HG02973 (cell line): ENCODE measurements around the gene KRT17.
"Not testable (repeated sequence)": the region's sequence is repeated elsewhere in the genome, so short reads cannot be mapped to it uniquely, and the experiment has no call there.

Experiments
- ATAC-seq: cut with Tn5 transposase; IDR thresholded peaks from one replicate; pipeline ENCODE4 v1.9.1; 2021; ENCODE audit warnings: moderate library complexity; ENCODE audit not compliant: unreplicated experiment

The KRT17 gene

GRCh38 chr17:41600318-41600717, 24.1 kb downstream of the KRT17 start:
- ATAC-seq: no peak

- no peak for ATAC-seq
Measured at GRCh38 chr17:41599680-41600079, 24.7 kb downstream of the KRT17 start.

- no peak for ATAC-seq
Measured at GRCh38 chr17:41595585-41595984, 28.8 kb downstream of the KRT17 start.

GRCh38 chr17:41594363-41594915, 29.9 kb downstream of the KRT17 start:
- ATAC-seq: no peak

- ATAC-seq: no peak
Measured at GRCh38 chr17:41593306-41593981, 30.9 kb downstream of the KRT17 start.

- ATAC-seq: no peak
Measured at GRCh38 chr17:41592601-41593305, 31.6 kb downstream of the KRT17 start.

GRCh38 chr17:41589301-41589700, 35.1 kb downstream of the KRT17 start:
- ATAC-seq: no peak

- ATAC-seq: no peak
Measured at GRCh38 chr17:41588126-41588810, 36.1 kb downstream of the KRT17 start.

GRCh38 chr17:41586863-41587495, 37.4 kb downstream of the KRT17 start, which contains the start of gene KRT14:
KRT14 (minus strand) TSS chr17:41586895; CDS start chr17:41586834, 61 bp downstream.
- no peak for ATAC-seq

- no peak for ATAC-seq
Measured at GRCh38 chr17:41585301-41586056, 38.9 kb downstream of the KRT17 start.

- not testable (repeated sequence) for ATAC-seq
Measured at GRCh38 chr17:41584331-41584927, 39.9 kb downstream of the KRT17 start.

GRCh38 chr17:41583137-41584127, 40.9 kb downstream of the KRT17 start:
- no peak for ATAC-seq

- not testable (repeated sequence) for ATAC-seq
Measured at GRCh38 chr17:41582061-41582968, 42.1 kb downstream of the KRT17 start.

- ATAC-seq: no peak
Measured at GRCh38 chr17:41581366-41582060, 42.9 kb downstream of the KRT17 start.

GRCh38 chr17:41580687-41581365, 43.5 kb downstream of the KRT17 start:
- ATAC-seq: no peak

GRCh38 chr17:41580244-41580575, 44.2 kb downstream of the KRT17 start:
- no peak for ATAC-seq
